LNCAP (cell line): ENCODE results near the gene RTN3.

Experiments used
- CTCF ChIP-seq: fragments of 450-650 bp; IDR thresholded peaks from 2 replicates; pipeline ENCODE4 v1.5.1; 2017; ENCODE audit warnings: mild to moderate bottlenecking

Gene RTN3

GRCh38 chr11:63737718-63738117 lies 56.4 kb downstream of the RTN3 start:
- no peak for TF ChIP-seq CTCF

GRCh38 chr11:63738720-63739360 lies 57.5 kb downstream of the RTN3 start:
- peak; percentile 96 for TF ChIP-seq CTCF

GRCh38 chr11:63745304-63746170 lies 64.2 kb downstream of the RTN3 start:
- peak; percentile 37; the same call in 1 of the 2 replicates for TF ChIP-seq CTCF

- TF ChIP-seq CTCF, result no peak
Observed at GRCh38 chr11:63747011-63747410, 65.7 kb downstream of the RTN3 start.

GRCh38 chr11:63749624-63750023 lies 68.3 kb downstream of the RTN3 start:
- TF ChIP-seq CTCF, result no peak

GRCh38 chr11:63756919-63757761 lies 75.8 kb downstream of the RTN3 start:
- no peak for TF ChIP-seq CTCF

- TF ChIP-seq CTCF, result no peak
Observed at GRCh38 chr11:63760487-63761079, 79.3 kb downstream of the RTN3 start.
